HG02852 (cell line): ENCODE measurements around the gene SEMG2.

Experiments used
- ATAC-seq: cut with Tn5 transposase; IDR thresholded peaks from one replicate; pipeline ENCODE4 v1.9.1; 2021; ENCODE audit warnings: mild to moderate bottlenecking, moderate library complexity; ENCODE audit not compliant: unreplicated experiment

SEMG2 gene

DNA sequence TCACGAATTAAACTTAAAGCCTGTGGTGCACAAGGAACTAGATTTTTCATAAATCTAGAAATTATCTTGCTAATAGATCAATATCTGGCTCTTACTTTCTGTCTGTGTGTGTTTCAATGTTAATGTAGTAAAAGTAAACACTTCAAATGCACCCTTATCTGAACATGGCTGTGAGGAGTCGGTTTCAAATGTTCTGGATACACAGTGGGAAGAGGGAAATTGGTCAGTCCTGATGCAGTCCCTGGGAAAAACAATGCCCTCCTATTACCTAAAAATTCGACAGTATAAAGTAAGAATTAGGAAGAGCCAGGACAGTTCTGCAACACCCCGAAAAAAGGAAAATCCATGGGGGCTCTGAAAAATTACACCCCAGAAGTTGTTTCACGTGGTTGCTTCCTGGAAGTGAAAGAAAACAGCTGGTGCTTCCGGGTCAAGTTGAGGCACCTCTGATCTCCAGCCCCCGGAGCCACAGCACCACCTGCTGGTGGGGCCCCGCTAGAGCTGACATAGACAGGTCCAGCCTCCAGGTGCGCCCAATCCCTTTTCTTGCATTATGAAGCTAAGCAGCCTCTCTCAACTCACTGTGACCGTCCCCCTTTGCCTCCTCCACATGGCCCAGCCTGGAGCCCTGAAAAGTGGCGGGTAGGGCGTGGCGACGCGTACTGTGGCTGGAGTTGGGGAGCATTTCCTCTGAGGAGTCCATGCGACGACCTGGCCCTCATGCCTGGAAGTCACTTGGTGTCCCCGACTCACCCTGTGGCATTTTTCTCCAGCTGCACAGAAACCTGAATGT is 8.3 kb downstream of the SEMG2 start:
- no peak for ATAC-seq

DNA sequence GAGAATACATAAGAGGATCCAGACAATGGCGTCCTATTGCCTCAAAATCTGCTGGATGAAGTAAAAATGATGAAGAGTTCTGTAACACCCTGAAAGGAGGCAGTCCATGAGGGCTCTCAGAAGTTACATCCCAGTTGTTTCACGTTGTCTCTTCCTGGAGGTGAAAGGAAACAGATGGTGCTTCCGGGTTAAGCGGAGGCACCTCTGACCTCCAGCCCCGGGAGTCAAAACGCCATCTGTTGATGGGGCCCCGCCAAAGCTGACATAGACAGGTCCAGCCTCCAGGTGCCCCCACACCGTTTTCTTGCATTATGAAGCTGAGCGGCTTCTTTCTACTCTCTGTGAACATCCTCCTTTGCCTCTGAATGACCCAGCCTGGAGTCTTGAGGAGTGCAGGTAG is 9.5 kb downstream of the SEMG2 start:
- ATAC-seq, result no peak

DNA sequence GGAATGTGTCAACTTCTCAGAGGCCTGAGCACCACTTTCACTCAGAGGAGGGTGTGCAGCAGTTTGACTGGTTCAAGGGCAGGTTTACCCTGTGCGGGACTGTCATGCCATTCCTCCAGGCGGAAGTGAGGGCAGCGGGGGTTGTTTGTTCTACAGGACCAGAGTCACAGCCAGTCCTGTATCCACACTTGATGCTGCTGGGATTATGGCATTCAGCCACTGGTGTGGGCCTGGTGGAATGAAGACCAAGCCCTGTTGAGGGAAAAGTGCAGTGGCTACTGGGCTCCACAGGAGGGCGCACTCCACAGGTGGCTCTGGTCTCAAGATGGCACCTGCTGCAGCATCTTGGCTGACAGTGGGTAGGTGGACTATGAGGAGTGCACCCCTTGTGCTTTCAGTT is 14.8 kb downstream of the SEMG2 start:
- ATAC-seq, result no peak

DNA sequence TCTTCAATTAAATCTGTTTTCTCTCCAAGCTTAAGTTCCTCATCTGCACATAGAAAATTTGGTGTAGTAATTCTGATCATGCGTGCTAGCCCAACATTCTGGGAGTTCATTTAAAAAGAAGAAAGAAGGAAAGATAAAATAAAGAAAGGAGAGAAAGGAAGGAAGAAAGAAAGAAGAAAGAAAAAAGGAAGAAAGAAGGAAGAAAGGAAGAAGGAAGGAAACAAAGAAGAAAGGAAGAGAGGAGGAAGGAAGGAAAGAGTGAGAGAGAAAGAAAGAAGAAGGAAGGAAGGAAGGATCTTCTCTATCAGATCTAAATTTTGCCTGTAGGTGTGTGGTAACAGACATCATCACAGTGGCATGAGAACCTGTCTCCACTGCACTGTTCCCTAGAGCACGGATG is 17.0 kb downstream of the SEMG2 start:
- ATAC-seq, result no peak

DNA sequence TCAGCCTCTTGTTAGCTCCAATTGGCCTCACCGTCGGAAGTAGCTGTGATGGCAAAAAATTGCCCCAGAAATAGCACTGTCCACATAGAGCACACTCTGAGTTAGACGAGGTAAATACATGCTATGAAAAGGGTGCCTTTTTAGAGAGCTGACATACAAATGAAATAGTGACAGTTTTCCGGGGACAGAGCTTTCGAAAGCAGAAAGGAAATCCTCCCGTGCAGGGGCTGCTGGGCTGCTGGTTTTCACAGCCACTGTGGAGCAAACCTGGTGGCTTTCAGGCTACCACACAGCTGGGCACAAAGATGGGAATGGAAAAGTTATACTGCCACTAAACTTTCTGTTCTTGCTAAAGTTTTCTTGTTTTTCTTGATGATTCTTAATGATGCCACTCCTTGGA is 24.9 kb downstream of the SEMG2 start:
- ATAC-seq, result no peak

DNA sequence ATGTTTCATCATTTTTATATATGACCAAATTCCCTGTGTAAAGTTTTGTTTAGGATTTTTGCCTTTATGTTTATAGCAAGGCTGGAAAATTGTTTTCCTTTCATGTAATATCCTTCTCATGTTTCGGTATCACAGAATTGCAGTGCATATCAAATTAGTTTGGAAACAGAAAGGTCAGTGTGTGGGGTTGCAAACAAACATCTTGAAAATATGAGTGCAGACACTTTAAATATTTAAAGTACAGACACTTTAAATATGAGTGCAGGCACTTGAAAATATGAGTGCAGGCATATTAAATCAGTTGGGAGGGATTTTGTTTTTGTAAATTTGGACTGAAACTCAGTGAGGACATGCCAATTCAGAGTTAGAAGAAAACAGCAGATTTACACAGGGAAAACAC is 26.7 kb downstream of the SEMG2 start:
- ATAC-seq, result no peak

DNA sequence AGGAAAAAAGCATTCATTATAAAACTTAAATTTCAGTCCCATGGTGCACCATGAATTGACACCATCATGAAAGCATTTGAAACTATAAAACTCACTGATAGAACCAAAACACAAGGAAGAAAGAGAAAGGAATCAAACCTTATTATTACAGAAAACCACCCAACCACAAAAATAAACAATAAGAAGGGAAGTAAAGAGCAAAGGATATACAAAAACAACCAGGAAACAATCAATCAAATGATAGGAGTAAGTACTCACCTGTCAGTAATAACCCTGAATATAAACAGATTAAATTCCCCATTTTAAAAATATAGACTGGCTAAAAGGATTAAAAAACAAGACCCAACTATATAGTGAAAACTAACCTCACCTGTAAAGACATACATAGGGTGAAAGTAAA is 27.4 kb downstream of the SEMG2 start:
- ATAC-seq, result no peak

DNA sequence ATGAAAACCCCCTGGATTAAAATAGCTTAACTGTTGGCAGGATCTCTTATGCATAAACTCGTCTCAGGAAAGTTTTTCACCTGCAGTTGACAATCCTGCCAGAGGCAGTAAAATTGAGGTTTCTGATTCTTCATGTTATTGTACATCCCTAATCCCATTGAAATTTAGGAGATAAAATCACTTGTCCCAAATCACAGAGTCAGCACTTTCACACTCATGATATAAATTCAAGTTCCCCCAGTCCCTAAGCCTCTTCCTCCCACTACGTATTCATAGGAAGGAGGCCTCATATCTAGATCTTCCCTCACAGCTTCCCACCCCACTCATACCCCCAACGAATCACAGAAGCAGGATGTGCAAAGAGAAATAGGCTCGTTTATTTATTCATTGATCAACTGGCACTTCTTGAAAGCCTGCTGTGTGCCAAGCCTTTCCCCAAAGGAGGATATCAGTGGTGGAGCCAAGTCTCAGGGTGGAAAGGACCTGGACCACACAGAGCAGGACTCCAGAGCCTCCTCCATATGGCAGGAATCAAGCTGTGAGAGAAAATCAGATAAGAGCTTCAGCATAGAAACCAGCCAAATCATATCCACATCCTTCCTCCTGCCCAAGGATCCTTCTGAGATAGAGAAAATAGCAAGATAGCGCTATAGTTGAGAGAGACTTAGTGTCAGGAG is 30.8 kb downstream of the SEMG2 start:
- no peak for ATAC-seq

DNA sequence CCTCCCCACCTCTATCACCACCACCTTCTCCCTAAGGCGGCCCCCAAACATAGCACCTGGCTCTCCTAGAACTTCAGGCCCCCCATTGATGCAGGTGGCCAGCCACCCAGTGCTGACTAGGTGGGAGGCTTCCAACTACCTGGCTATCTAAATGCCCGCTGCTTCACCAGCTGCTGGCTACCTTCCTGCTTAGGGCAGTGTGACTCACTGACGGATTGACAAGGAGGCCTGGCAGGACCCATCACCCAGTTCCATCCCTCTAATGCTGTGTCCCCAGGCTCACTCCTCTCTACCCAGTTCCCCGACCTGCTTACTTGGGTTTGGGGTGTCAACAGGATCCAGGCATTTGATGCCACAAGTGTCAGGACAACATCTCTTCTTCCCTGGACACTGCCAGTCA is 32.1 kb downstream of the SEMG2 start:
- no peak for ATAC-seq

DNA sequence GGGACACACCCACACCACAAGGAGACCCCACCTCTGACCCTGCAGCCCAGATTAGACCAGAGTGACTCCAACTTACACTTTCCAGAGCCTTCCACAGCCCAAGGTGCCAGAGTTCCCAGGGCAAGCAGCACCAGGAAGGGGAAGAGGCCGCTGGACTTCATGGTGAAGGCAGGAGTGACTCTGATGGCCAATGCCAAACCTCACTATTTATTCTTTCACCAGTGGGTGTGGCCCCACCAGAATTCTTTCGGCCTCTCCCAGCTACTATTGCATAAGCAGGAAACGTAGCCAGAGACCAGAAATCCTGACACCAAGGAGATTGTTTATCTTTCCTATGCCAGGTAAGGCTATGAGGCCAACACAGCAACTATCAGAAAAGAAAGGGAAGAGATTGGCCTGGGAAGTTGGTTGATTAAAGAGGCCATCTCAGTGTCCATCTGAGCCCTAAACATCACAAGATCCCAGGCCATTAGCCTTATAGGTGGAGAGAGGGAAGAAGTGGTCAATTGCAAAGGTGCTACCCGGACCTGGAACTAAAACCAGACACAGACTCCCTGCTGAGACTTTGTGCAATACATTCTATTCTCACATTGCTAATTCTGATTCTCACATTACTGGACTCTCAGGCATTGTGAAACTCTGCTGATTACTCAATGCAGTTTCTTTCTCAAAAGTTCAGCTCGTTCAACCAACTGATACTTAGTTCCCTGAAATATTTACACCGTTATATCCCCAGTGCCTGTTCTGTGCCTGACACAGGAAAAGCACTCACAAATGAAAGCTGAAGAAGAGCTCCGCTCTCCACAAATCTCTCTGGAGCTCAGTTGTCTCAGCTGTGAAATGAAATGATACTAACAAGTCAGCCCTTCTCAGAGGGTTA is 33.5 kb downstream of the SEMG2 start, which contains the start of gene SLPI:
Gene SLPI (minus strand): TSS at position 182 of the 880 bp plus-strand sequence. CDS start 21 bp downstream, at position 161.
- no peak for ATAC-seq

DNA sequence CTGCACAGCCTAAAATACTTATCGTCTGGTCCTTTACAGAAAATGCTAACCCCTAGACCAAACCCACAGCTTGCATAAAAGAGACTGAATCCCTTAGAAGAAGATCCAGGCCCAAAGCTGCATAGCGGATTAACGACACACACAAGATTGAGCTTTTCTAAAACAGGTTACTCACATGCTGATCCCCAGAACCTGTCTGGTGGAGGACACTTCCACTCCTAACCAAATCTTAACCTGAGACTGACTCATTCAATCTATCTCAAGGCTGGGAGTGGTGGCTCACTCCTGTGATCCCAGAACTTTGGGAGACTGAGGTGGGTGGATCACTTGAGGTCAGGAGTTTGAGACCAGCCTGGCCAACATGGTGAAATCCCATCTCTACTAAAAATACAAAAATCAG is 36.0 kb downstream of the SEMG2 start:
- ATAC-seq, result no peak

DNA sequence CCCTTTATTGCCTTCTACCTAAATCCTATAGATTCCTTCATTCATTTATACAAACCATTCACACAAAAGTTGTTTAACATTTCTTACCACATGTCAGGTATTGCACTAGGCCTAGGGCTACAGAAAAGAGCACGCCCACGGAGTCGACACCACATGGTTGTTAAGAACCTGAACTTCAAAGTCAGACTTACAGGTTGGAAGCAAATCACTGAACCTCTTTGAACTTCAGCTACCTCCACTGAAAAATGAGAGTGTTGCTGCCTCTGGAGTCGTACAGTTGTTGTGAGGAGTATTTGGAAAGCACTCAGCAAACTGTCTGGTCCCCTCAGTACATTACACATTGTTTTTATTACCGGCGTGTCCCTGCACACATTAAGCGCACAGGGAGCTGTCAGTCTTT is 36.5 kb downstream of the SEMG2 start:
- ATAC-seq, result no peak

DNA sequence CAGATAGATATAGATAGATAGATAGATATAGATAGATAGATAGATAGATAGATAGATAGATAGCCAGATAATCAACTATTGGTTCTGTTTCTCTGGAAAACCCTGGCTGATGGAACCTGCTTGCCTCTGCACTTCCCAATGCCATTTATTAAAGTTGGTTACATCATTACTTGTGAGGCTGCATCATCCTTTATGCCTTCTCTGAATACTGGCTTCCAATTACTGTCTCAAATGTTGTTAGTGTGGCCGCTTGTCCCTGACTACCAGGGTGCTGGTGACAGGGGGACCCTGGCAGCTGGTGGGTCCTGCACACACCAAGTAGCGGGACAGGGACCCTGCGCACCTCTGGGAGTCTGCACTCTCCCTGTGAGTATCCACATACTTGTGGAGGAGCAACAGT is 37.1 kb downstream of the SEMG2 start:
- no peak for ATAC-seq

DNA sequence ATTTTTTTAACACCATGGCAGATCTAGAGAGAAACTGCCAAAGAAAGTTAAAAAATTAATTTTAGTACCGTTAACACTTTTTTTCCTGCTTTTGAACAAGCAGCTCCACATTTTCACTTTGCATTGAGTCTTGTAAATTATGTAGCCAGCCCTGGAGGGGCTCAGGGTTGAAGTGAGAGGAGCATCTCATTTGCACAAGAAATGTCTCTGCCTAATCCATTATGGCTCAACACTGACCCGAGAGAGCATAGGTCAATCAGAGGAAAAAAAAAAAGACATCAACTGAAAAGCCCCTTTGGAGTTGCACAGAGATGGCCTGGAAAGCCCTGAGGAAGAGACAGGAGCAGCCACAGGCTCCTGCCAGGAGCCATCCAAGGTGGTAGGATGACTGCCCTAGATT is 37.5 kb downstream of the SEMG2 start:
- ATAC-seq, result no peak

DNA sequence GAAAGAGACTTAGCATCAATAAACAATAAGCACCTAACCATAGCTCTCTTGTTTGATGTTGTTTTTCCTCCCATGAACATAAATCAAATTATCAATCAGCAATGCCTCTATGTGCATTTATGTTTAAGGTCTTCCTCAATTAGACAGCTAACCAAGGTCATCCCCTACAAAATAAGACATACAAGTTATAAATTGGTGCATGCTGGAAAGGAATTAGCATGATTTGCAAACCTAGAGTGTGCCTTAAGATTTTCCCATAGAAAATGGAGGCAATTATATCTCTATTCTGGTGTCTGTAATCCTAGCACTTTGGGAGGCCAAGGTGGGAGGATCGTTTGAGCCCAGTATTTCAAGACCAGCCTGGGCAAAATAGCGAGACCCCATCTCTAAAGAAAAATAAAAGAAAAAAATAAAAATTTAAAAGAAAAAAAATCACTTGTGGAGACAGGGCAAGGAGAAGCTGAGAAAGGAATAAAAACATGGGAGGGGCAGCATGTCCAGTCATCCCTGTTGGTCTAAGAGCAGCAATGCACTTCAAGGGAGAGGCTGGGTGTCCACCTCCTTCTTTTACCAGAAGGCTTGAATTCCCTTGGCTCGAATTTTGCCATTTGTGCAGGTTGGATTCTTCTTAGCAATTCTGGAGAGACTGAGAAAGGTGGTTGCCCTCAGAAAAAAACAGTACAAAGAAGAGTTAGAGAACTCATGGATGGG is 42.5 kb downstream of the SEMG2 start:
- no peak for ATAC-seq

DNA sequence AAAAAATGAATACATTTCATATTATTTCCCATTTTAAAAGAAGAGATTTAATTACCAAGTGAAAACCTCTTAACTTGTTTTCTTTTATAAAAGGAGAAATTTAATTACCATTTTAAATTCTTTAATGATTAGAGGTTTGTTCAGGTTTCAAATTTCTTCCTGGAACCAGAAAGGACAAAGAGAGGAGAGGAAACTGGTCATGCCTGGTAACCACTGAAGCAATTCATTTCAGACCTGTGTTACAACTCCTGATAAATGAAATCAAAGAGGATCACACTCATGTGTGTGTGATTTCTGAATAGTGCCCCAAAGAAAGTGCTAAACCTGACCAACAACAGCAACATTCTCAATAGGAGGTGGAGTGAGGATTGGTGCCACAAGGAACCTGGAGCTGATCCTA is 45.8 kb downstream of the SEMG2 start:
- ATAC-seq, result no peak

DNA sequence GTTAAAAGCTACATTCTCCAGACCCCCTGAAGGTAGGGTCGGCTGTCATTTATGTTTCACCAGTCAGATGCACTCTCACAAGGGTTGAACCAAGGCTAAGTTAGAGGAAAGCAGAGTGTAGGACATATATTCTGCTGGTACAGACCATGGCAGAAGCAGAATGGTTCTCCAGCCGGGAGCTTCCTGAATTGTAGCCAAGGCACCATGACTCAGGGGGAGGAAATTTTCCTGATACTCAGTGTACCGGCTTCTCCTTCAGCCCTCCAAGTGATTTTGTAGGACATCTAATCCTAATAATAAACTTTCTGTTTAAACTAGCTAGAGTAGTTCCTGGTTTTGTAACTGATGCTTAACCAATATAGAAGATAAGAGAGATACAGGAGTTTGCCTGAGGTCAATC is 47.4 kb downstream of the SEMG2 start:
- no peak for ATAC-seq

DNA sequence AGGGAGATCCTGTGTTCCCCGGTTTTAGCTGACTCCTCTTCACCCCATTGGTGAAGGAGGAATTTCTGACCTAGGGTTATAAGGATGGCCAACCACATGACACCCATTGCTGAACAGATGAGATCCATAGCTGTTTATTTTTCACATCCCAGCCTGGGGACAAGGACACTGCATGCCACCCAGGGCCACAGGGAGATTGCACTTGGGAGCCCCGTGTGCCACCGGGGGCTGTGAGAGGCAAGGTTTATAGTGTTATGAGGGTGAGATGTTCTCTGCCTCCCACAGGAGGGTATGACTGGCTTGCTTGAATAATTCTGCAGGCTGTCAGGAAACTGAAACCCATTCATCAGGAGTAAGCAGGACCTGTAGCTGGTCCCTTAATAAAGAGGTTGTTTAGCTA is 47.9 kb downstream of the SEMG2 start:
- no peak for ATAC-seq

DNA sequence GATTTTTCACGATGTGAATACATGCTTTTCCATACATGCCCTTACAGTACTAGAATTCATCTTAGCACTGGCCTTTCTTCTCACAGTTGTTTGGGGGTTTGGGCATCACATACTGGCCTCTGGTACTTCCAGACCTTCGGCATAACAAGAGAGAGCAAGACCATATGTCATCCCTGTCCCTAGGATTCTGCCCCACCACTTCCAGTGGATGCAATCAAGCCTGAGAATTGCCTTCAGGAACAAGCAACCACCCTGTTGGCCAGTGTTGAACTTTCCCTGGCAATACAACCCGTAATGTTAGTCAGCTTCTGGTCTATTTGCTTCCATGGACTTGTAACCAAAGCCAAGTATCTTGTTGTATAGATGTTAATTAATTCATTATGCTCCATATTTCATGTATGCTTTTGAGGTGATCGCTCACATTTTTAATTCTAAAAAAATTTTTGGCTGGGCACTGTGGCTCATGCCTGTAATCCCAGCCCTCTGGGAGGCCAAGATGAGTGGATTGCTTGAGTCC is 48.6 kb downstream of the SEMG2 start:
- ATAC-seq, result no peak
